Astrocyte of the spinal cord (primary cell): ENCODE measurements around the gene CACNA1C.

Source experiments
- DNase-seq: peaks from one replicate; pipeline ENCODE4 v3.0.0; 2011; ENCODE audit warnings: low read depth, low spot score
- H3K4me3 ChIP-seq: 2 replicates; pipeline ENCODE4 v1.5.1; 2011; ENCODE audit warnings: low read depth, mild to moderate bottlenecking, low read length, moderate library complexity
- in situ Hi-C: cut with HindIII; loops from 2 replicates; pipeline ENCODE4 v1.10.0; 2017; ENCODE audit warnings: low sequenced_read_pairs
- TF ChIP-seq, protein P1 (sequence below): IDR thresholded peaks from 2 replicates; pipeline ENCODE4 v1.5.1; 2012; ENCODE audit warnings: low read depth, mild to moderate bottlenecking, low read length, inconsistent platforms

The CACNA1C gene

DNA sequence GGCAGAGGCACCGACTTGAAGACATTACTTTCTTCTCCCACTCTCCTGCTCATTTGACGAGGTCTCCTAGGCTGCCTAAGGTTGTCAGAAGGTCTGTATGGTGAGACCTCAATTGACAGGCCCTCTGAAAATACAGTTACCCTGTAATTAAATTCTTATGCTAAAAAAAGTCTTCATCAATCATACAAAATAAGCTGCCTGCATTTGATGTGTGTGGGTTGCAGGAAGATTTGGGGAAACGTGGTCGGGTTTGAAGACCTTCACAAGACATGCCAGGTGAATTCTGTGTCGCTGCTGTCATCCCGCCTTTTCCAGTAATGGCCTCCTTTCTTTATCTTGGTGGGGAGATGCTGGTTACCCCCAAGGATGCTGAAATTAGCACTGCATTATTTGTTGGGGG lies 299.4 kb downstream of the CACNA1C start:
- no peak for DNase-seq
- TF ChIP-seq, protein P1, sequence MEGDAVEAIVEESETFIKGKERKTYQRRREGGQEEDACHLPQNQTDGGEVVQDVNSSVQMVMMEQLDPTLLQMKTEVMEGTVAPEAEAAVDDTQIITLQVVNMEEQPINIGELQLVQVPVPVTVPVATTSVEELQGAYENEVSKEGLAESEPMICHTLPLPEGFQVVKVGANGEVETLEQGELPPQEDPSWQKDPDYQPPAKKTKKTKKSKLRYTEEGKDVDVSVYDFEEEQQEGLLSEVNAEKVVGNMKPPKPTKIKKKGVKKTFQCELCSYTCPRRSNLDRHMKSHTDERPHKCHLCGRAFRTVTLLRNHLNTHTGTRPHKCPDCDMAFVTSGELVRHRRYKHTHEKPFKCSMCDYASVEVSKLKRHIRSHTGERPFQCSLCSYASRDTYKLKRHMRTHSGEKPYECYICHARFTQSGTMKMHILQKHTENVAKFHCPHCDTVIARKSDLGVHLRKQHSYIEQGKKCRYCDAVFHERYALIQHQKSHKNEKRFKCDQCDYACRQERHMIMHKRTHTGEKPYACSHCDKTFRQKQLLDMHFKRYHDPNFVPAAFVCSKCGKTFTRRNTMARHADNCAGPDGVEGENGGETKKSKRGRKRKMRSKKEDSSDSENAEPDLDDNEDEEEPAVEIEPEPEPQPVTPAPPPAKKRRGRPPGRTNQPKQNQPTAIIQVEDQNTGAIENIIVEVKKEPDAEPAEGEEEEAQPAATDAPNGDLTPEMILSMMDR, result no peak
- H3K4me3 ChIP-seq, result no peak overlapping the region
- in situ Hi-C loops, result no loop called here

DNA sequence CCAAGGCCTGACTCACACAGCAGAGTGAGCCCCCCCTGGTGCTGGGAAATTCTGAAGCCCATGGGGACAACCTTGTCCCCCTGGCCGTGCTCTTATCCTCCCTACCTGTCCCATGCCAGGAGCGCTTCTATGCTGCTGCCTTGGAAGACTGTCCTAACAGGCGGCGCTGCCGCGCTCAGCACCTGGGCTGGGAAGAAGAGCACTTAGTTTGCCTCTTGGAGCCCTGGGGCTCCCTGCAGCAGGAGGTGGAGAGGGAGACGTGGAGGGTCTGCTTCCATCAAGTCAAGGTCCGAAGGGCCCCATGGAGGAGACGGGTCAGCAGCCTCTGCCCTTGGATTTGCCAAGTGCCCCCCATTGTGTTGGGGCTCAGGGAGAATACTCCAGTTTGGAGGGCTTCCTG lies 300.5 kb downstream of the CACNA1C start:
- no peak overlapping the region for H3K4me3 ChIP-seq
- TF ChIP-seq, protein P1, result no peak
- no peak for DNase-seq
- in situ Hi-C loops, result no loop called here

DNA sequence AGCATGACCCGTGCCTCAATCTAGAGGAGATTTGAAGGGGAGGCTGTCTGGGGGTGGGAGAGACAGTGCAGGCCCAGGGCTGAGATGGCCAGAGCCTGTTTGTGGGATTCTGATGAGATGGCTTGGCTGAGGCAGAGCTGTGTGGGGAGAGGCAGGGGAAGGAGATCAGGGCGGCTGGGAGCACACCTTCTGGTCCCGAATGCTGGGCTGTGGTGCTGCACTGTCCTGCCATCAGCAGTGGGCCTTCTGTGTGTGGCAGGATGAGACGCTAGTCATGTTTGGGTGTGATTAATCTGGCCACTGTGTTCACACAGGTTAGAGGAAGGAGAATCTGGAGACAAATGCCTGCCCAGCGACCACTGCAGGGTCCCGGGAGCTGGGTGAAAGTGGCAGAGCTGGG lies 300.9 kb downstream of the CACNA1C start:
- TF ChIP-seq, protein P1, result no peak
- no peak for DNase-seq
- in situ Hi-C loops, result no loop called here
- H3K4me3 ChIP-seq, result no peak overlapping the region

DNA sequence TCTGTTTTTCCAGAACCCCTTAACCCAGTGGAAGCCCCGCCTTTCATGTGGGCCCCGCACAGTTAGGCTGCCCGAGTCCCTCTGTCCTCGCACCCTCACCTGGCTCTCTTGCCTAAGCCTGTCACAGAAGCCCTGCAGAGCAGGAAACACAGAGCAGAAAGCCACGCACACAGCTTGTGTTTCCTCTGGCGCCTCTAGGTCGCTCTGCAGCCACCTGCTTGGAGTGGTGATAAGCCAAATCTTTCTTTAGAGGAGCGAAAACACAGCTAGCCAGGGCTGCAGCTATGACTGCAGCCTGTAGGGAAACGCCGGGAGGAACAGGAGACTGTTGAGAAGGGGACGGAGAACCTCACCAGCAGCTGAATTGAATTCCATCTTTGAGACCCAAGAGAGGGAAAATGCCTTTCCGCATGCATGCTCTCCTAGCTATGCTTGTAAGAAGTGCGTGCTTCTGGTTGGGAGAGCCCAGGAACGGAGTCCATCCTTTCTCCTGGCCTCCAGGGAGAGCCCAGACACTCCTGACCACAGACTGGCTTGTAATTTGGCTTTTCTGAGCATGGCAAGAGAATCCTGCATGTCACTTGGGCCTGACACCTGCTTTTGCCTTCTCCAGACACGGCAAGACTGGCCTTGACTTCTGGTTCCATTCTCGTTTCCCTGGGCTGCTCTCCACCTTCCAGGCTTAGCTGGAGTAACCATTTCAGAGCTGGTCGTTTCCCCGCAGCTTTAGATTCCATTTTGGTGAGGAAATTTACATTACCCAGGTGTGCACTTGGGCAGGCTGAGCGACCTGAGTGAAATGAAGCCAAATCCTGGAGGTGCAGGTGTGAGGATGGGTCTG lies 301.6 kb downstream of the CACNA1C start:
- TF ChIP-seq, protein P1, result no peak
- H3K4me3 ChIP-seq, result no peak overlapping the region
- in situ Hi-C loops, result no loop called here
- no peak for DNase-seq

DNA sequence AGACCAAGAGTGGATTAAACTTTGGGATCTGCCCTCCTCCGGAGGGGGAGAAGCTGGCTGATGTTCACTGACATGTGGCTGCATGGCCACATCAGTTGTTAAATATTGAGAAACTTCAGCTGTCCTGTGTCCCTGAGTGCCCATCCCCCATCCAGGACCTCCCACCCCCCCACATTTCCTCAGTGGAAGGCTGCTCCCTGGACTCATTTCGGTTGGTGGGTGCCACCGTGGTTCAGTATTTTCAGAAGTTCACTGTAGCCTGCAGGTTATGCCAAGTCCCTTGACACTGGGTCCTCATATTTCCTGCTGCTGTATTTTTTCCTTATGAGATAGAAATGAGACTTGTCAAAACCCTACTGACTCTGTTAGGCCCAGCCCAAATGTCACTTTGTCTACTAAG lies 302.4 kb downstream of the CACNA1C start:
- TF ChIP-seq, protein P1, result no peak
- no peak for DNase-seq
- in situ Hi-C loops, result no loop called here
- H3K4me3 ChIP-seq, result no peak overlapping the region

DNA sequence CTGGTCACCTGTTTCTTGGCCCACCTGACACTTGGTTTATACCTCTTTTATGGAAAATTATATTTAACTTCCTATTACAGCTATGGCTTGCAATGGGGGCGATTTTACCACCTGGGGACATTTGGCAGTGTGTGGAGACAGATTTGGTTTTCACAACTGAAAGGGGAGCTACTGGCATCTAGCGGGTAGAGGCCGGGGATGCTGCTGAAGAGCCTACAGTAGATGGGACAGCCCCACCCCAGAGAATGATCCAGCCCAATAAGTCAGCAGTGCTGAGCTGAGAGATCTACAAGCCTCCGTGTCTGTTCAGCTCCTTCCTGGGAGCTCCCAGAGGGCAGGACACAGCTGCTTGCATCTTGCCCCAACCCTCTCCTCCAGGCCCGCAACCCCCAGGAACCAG lies 302.8 kb downstream of the CACNA1C start:
- TF ChIP-seq, protein P1, result no peak
- H3K4me3 ChIP-seq, result no peak overlapping the region
- in situ Hi-C loops, result no loop called here
- no peak for DNase-seq
